RWPE2 (cell line): ENCODE results near the gene RFC5.

Experiments
- ATAC-seq: fragments of 200-7000 bp; cut with Tn5 transposase; 3 replicates; pipeline ENCODE4 v1.9.1; 2021; ENCODE audit warnings: low read depth
- DNase-seq: peaks from one replicate; pipeline ENCODE4 v3.0.0-alpha.2; 2020; ENCODE audit warnings: low spot score
- H3K27ac ChIP-seq: fragments of 450-650 bp; 2 replicates; pipeline ENCODE4 v1.5.1; 2017; ENCODE audit warnings: mild to moderate bottlenecking; ENCODE audit not compliant: poor library complexity, severe bottlenecking
- H3K27me3 ChIP-seq: fragments of 250-450 bp; sonication (Bioruptor Pico); 2 replicates; pipeline ENCODE4 v1.5.1; 2021; ENCODE audit warnings: mild to moderate bottlenecking, moderate library complexity; ENCODE audit not compliant: insufficient read depth, poor library complexity, severe bottlenecking
- H3K36me3 ChIP-seq: fragments of 250-450 bp; sonication (Bioruptor Pico); 2 replicates; pipeline ENCODE4 v1.5.1; 2020; ENCODE audit warnings: low read depth, mild to moderate bottlenecking, moderate library complexity
- H3K4me1 ChIP-seq: fragments of 250-450 bp; sonication (Bioruptor Pico); 2 replicates; pipeline ENCODE4 v1.5.1; 2021; ENCODE audit warnings: mild to moderate bottlenecking, moderate library complexity; ENCODE audit not compliant: insufficient read depth, poor library complexity, severe bottlenecking
- H3K4me3 ChIP-seq: fragments of 250-450 bp; sonication (Bioruptor Pico); 2 replicates; pipeline ENCODE4 v1.5.1; 2021; ENCODE audit warnings: mild to moderate bottlenecking, moderate library complexity; ENCODE audit not compliant: severe bottlenecking
- H3K9me3 ChIP-seq: fragments of 250-450 bp; sonication (Bioruptor Pico); 2 replicates; pipeline ENCODE4 v1.5.1; 2021; ENCODE audit warnings: mild to moderate bottlenecking, moderate library complexity; ENCODE audit not compliant: severe bottlenecking
- TF ChIP-seq, protein P1 (sequence below): fragments of 450-650 bp; IDR thresholded peaks from one replicate; pipeline ENCODE4 v1.5.1; 2017; ENCODE audit warnings: mild to moderate bottlenecking, moderate library complexity; ENCODE audit not compliant: poor library complexity, severe bottlenecking

RFC5 gene

DNA sequence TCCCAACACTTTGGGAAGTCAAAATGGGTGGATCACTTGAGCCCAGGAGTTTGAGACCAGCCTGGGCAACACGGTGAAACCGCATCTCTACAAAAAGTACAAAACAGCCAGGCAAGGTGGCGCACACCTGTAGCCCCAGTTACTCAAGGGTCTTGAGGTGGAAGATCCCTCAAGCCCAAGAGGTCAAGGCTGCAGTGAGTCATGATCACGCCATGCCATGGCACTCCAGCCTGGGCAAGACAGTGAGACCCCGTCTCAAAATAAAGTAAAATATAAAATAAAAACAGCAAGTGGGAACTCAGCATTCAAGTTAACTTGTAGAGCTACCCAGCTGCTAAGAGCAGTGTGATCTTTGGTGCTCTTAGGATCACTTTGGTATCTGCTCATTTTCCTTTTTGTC is 12.7 kb downstream of the RFC5 start:
- no peaks in the 10 kb centered on the region for H3K27me3 ChIP-seq

GRCh38 chr12:118032188-118032587 is 15.7 kb downstream of the RFC5 start:
- no peaks in the 10 kb centered on the region for H3K9me3 ChIP-seq
- H3K36me3 ChIP-seq, result peaks cover 95% of the 10 kb centered on the region
- no peak overlapping the region for H3K27ac ChIP-seq
- peaks cover 3% of the 10 kb centered on the region for H3K4me1 ChIP-seq
- DNase-seq (no peak), ATAC-seq (no peak)
- no peak overlapping the region for H3K4me3 ChIP-seq
- TF ChIP-seq, protein P1, sequence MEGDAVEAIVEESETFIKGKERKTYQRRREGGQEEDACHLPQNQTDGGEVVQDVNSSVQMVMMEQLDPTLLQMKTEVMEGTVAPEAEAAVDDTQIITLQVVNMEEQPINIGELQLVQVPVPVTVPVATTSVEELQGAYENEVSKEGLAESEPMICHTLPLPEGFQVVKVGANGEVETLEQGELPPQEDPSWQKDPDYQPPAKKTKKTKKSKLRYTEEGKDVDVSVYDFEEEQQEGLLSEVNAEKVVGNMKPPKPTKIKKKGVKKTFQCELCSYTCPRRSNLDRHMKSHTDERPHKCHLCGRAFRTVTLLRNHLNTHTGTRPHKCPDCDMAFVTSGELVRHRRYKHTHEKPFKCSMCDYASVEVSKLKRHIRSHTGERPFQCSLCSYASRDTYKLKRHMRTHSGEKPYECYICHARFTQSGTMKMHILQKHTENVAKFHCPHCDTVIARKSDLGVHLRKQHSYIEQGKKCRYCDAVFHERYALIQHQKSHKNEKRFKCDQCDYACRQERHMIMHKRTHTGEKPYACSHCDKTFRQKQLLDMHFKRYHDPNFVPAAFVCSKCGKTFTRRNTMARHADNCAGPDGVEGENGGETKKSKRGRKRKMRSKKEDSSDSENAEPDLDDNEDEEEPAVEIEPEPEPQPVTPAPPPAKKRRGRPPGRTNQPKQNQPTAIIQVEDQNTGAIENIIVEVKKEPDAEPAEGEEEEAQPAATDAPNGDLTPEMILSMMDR, result no peak
- no peaks in the 10 kb centered on the region for H3K27me3 ChIP-seq

More for the DNA sequence above, 12.7 kb downstream of the RFC5 start:
- Histone ChIP-seq H3K27ac (no peak overlapping the region), H3K9me3 (no peaks in the 10 kb centered on the region), H3K36me3 (peaks cover 95% of the 10 kb centered on the region), H3K4me1 (peaks cover 3% of the 10 kb centered on the region), H3K4me3 (no peak overlapping the region)
- TF ChIP-seq, protein P1, result no peak
- DNase-seq (no peak), ATAC-seq (no peak)

DNA sequence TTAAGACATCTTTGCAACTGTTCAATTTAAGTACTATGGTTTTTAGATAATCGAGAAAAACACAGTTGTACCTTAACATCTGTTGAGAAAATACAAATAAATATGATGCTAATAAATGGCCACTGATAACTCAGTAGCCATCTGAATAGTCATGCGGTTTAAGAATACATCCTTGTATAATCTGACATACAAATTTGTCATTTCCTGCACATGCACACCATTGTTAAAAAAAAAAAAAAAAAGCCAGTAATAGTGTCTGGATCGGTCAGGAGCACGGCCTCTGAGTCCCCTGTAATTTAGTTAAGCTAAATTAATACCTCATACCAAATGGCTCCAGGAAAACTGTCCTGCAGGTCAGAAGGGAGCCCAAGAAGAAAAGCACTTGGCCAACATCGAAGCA is 16.8 kb downstream of the RFC5 start:
- Histone ChIP-seq H3K9me3 (no peaks in the 10 kb centered on the region), H3K4me1 (peaks cover 3% of the 10 kb centered on the region), H3K27me3 (no peaks in the 10 kb centered on the region), H3K36me3 (peaks cover 97% of the 10 kb centered on the region), H3K27ac (peak overlapping the region; percentile 23), H3K4me3 (no peak overlapping the region)
- no peak for DNase-seq
- peak; percentile 13; the same call in 1 of the 3 replicates for ATAC-seq
- TF ChIP-seq, protein P1, result no peak

- Histone ChIP-seq H3K27ac (peak overlapping the region; percentile 23), H3K27me3 (no peaks in the 10 kb centered on the region), H3K9me3 (no peaks in the 10 kb centered on the region), H3K36me3 (peaks cover 99% of the 10 kb centered on the region), H3K4me3 (no peak overlapping the region), H3K4me1 (peaks cover 3% of the 10 kb centered on the region)
- ATAC-seq (peak; percentile 13; the same call in 1 of the 3 replicates), DNase-seq (no peak)
- TF ChIP-seq, protein P1, result no peak
Observed at GRCh38 chr12:118033902-118034301, 17.4 kb downstream of the RFC5 start.

- TF ChIP-seq, protein P1, result peak; percentile 60
- no peaks in the 10 kb centered on the region for H3K9me3 ChIP-seq
- peak; percentile 67 for ATAC-seq
- peak overlapping the region; percentile 23 for H3K27ac ChIP-seq
- peaks cover 91% of the 10 kb centered on the region for H3K36me3 ChIP-seq
- DNase-seq, result no peak
- peaks cover 3% of the 10 kb centered on the region for H3K4me1 ChIP-seq
- H3K27me3 ChIP-seq, result no peaks in the 10 kb centered on the region
- H3K4me3 ChIP-seq, result no peak overlapping the region
Observed at GRCh38 chr12:118034429-118035189, 18.1 kb downstream of the RFC5 start.
